ENCODE results near the gene MYO1E.

DNA sequence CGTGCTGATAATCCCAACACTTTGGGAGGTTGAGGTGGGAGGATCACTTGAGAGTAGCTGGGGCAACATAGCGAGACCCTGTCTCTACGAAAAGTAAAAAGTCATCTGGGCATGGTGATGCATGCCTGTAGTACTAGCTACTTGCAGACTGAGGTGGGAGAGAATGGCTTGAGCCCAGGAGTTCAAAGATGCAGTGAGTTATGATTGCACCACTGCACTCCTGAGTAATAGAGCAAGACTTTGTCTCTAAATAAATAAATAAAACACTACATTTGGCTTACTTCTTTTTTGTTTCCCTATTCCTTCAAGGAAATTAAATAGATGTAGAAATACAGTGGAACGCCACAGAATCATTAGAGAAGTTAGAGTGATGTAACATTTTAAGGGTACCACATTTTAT is 186.2 kb downstream of the MYO1E start:
- TF ChIP-seq CTCF (conservative IDR thresholded peaks at IDR 0.05 in 1 of 2, IDR thresholded peaks at IDR 0.05 in 1 of 2; ENCODE audit: extremely low read depth in 1 of 2, insufficient read depth in 1 of 2, low read depth in 1 of 2, low read length in 2 of 2): no peak
- TF ChIP-seq EZH2 (IDR thresholded peaks at IDR 0.05; ENCODE audit: borderline replicate concordance, low read length): no peak

Data from mammary epithelial cell (primary cell).